K562 (cell line): ENCODE results near the gene CRAMP1. TPM values are rescaled to one million over a fixed set of nuclear protein-coding genes. Genes with fewer than 3 reads are reported as not detected.
A peak's percentile ranks its signal among the peaks of the same experiment; 100 is the strongest.

ENCODE experiments used
- ATAC-seq: fragments of 200-7000 bp; cut with Tn5 transposase; 3 replicates; pipeline ENCODE4 v1.9.1; 2020; ENCODE audit warnings: moderate library complexity
- BruUV-seq: library from RNA; stranded (reverse); fragments of 400-500 nt; replicated peaks from 2 replicates; lab custom pipeline; 2021; lab: Mats Ljungman, UMichigan
- CTCF ChIA-PET: fragments of 300-600 bp; formaldehyde crosslinking; extraction: SDS; loops from one replicate; lab custom pipeline; 2021; ENCODE audit warnings: low intra/inter-chr PET ratio; lab: Yijun Ruan, JAX
- POLR2A ChIA-PET: fragments of 300-600, 350-650 bp; sonication (Branson Sonifier 250); formaldehyde crosslinking; extraction: SDS; loops from one replicate; lab custom pipeline; 2021; ENCODE audit warnings: antibody characterized with exemption, inconsistent platforms; lab: Yijun Ruan, JAX
- DNase-seq, 4 experiments: peaks; one replicate each; pipeline versions ENCODE4 v3.0.0 to v3.0.0-alpha.2; 2011 to 2018; ENCODE audit warnings: low spot score in 3 of 4, mixed read lengths in 3 of 4; ENCODE audit errors: extremely low read depth in 1 of 4
- FAIRE-seq: peaks from 2 replicates; lab custom pipeline; 2011; peaks lifted over from hg19 to GRCh38; lab: Jason Lieb, UNC
- H2AFZ ChIP-seq: 2 replicates; pipeline ENCODE4 v1.6.0; 2011; ENCODE audit warnings: low read depth, low read length, control low read depth, inconsistent platforms
- H3K27ac ChIP-seq: fragments of 200-600 bp; 3 replicates; pipeline ENCODE4 v1.8.0; 2011; ENCODE audit warnings: low read depth, mild to moderate bottlenecking, control low read depth, inconsistent platforms, low read length, moderate library complexity, mixed read lengths; ENCODE audit errors: extremely low read depth
- H3K27me3 ChIP-seq, 2 experiments: fragments of 300-600 bp in 1 of 2; 2 replicates in 1 of 2; 3 replicates in 1 of 2; pipeline versions ENCODE4 v1.6.0 to v1.8.0; 2011; ENCODE audit warnings: inconsistent platforms in 2 of 2, low read length in 2 of 2, mild to moderate bottlenecking in 1 of 2, mixed read lengths in 1 of 2, moderate library complexity in 1 of 2; ENCODE audit not compliant: control insufficient read depth in 2 of 2, insufficient read depth in 2 of 2
- H3K36me3 ChIP-seq: fragments of 300-600 bp; 3 replicates; pipeline ENCODE4 v1.8.0; 2011; ENCODE audit warnings: mild to moderate bottlenecking, low read length, inconsistent platforms; ENCODE audit not compliant: control insufficient read depth, insufficient read depth
- H3K4me1 ChIP-seq, 2 experiments: fragments of 200-600 bp in 1 of 2; replicated peaks in 1 of 2; 2 replicates in 1 of 2; 3 replicates in 1 of 2; pipeline versions ENCODE4 v1.5.1 to v1.8.0; 2011; ENCODE audit warnings: inconsistent platforms in 2 of 2, low read length in 2 of 2, mild to moderate bottlenecking in 1 of 2, mixed read lengths in 1 of 2, moderate library complexity in 1 of 2; ENCODE audit not compliant: control insufficient read depth in 2 of 2, insufficient read depth in 2 of 2
- H3K4me2 ChIP-seq: 2 replicates; pipeline ENCODE4 v1.6.1; 2011; ENCODE audit warnings: low read length, control low read depth, inconsistent platforms, mixed read lengths; ENCODE audit not compliant: insufficient read depth
- H3K4me3 ChIP-seq: fragments of 200-600 bp; sonication (generic), shearing (Covaris generic); 2 replicates; pipeline ENCODE4 v1.5.1; 2016; ENCODE audit warnings: control low read depth, inconsistent platforms
- H3K79me2 ChIP-seq: fragments of 200-600 bp; 3 replicates; pipeline ENCODE4 v1.8.0; 2011; ENCODE audit warnings: low read length, inconsistent platforms; ENCODE audit not compliant: control insufficient read depth, insufficient read depth
- H3K9ac ChIP-seq, 2 experiments: 2 replicates each; pipeline versions ENCODE4 v1.6.0 to v1.6.1; 2011; ENCODE audit warnings: low read depth in 2 of 2, low read length in 2 of 2, control low read depth in 1 of 2, inconsistent platforms in 1 of 2, mild to moderate bottlenecking in 1 of 2, mixed read lengths in 1 of 2; ENCODE audit not compliant: insufficient read depth in 1 of 2
- H3K9me1 ChIP-seq: one replicate; pipeline ENCODE4 v1.6.0; 2011; ENCODE audit warnings: inconsistent platforms, mild to moderate bottlenecking, low read length, moderate library complexity; ENCODE audit not compliant: control insufficient read depth, insufficient read depth
- H3K9me3 ChIP-seq: replicated peaks from 2 replicates; pipeline ENCODE4 v1.5.1; 2011; ENCODE audit warnings: low read depth, low read length, inconsistent platforms; ENCODE audit not compliant: control insufficient read depth, insufficient read depth
- H4K20me1 ChIP-seq: replicated peaks from 2 replicates; pipeline ENCODE4 v1.6.1; 2011; ENCODE audit warnings: low read length, inconsistent platforms, mixed read lengths; ENCODE audit not compliant: control insufficient read depth, insufficient read depth
- CTBP1 ChIP-seq: fragments of 450-650 bp; IDR thresholded peaks from 2 replicates; pipeline ENCODE4 v1.6.1; 2016; ENCODE audit warnings: borderline replicate concordance
- DPF2 ChIP-seq: fragments of 450-650 bp; IDR thresholded peaks from 2 replicates; pipeline ENCODE4 v1.6.1; 2016
- ESRRA ChIP-seq: fragments of 450-650 bp; IDR thresholded peaks from 2 replicates; pipeline ENCODE4 v1.6.1; 2014; ENCODE audit warnings: low read depth, mild to moderate bottlenecking, moderate library complexity, borderline replicate concordance
- ETV5 ChIP-seq: sonication (generic); formaldehyde crosslinking; IDR thresholded peaks from 2 replicates; pipeline ENCODE4 v1.4.0; 2020; ENCODE audit warnings: low read depth, mild to moderate bottlenecking, missing genetic modification reagents
- HDAC2 ChIP-seq: fragments of 450-650 bp; IDR thresholded peaks from 2 replicates; pipeline ENCODE4 v1.6.1; 2016; ENCODE audit warnings: mild to moderate bottlenecking
- KDM4B ChIP-seq, 2 experiments: fragments of 450-650 bp in 1 of 2; sonication (generic) in 1 of 2; IDR thresholded peaks; 2 replicates each; pipeline ENCODE4 v1.6.1; 2016 to 2017; ENCODE audit warnings: borderline replicate concordance in 2 of 2, antibody characterized with exemption in 1 of 2, low read depth in 1 of 2, mild to moderate bottlenecking in 1 of 2
- KLF1 ChIP-seq: fragments of 450-650 bp; IDR thresholded peaks from 2 replicates; pipeline ENCODE4 v1.6.1; 2016; ENCODE audit warnings: missing genetic modification characterization, missing compliant biosample characterization
- MTA3 ChIP-seq: fragments of 450-650 bp; formaldehyde crosslinking; IDR thresholded peaks from 2 replicates; pipeline ENCODE4 v1.6.1; 2017; ENCODE audit warnings: mild to moderate bottlenecking, borderline replicate concordance
- MTF1 ChIP-seq: fragments of 250-450 bp; sonication (Bioruptor Pico); IDR thresholded peaks from 2 replicates; pipeline ENCODE4 v1.9.0; 2021; ENCODE audit warnings: moderate library complexity, mild to moderate bottlenecking, inconsistent platforms, borderline replicate concordance
- RBFOX2 ChIP-seq: fragments of 200-400 bp; formaldehyde crosslinking; IDR thresholded peaks from 2 replicates; pipeline ENCODE4 v1.6.1; 2017; ENCODE audit warnings: low read depth, mild to moderate bottlenecking, low read length, moderate library complexity
- SAFB ChIP-seq: fragments of 200-400 bp; formaldehyde crosslinking; IDR thresholded peaks from 2 replicates; pipeline ENCODE4 v1.6.1; 2017; ENCODE audit warnings: low read depth, low read length, borderline replicate concordance
- SIN3A ChIP-seq, 2 experiments: fragments of 150-350 bp in 1 of 2; IDR thresholded peaks; 2 replicates each; pipeline ENCODE4 v1.6.1; 2011 to 2016; ENCODE audit warnings: borderline replicate concordance in 2 of 2, low read depth in 2 of 2, low read length in 2 of 2, mild to moderate bottlenecking in 2 of 2, moderate library complexity in 2 of 2; ENCODE audit not compliant: control insufficient read depth in 1 of 2
- TBL1XR1 ChIP-seq, 2 experiments: IDR thresholded peaks; 2 replicates each; pipeline ENCODE4 v1.6.1; 2012; ENCODE audit warnings: improper control_type of control experiment in 2 of 2, low read length in 2 of 2, mild to moderate bottlenecking in 1 of 2
- ZNF23 ChIP-seq: fragments of 250-450 bp; sonication (Bioruptor Pico); IDR thresholded peaks from 2 replicates; pipeline ENCODE4 v1.4.0; 2020; ENCODE audit warnings: mild to moderate bottlenecking
- ZNF57 ChIP-seq: fragments of 450-650 bp; formaldehyde crosslinking; IDR thresholded peaks from 2 replicates; pipeline ENCODE4 v1.4.0; 2020; ENCODE audit warnings: mild to moderate bottlenecking, moderate library complexity
- WGBS: fragments of 100-300 bp; shearing (Covaris generic); methylation state at CpG from one replicate; pipeline ENCODE4 v1.1.6; 2016; ENCODE audit warnings: low coverage, mixed read lengths; ENCODE audit not compliant: insufficient coverage; ENCODE audit errors: missing lambda C conversion rate; 5-methylcytosine and 5-hydroxymethylcytosine counted together
- in situ Hi-C: fragments of 300-500 bp; cut with MboI; formaldehyde crosslinking; loops from 4 replicates; pipeline ENCODE4 v1.15.0; 2018; ENCODE audit warnings: inconsistent platforms, mixed read lengths
- intact Hi-C: fragments of 100-400 bp; cut with micrococcal nuclease; formaldehyde crosslinking; loops from 2 replicates; pipeline ENCODE4 v1.14.2; 2022
- polyA plus RNA-seq, 8 experiments: library from polyadenylated mRNA; depleted of rRNA in 4 of 8; stranded (reverse) in 5 of 8; unstranded in 3 of 8; fragments of >200 nt; fragmentation: Nextera tagmentation in 2 of 8; fragmentation: Illumina TruSeq in 1 of 8; extraction: Ambion mirVana in 2 of 8; extraction: Trizol in 1 of 8; gene quantifications; 2 replicates each; pipeline versions ENCODE4 v1.2.1 to v1.2.3, GENCODE V29; 2011 to 2014; ENCODE audit warnings: inconsistent platforms in 1 of 8, missing spikeins in 1 of 8
- total RNA-seq, 7 experiments: library from RNA; depleted of rRNA in 6 of 7; stranded (reverse); fragments of >200 nt in 6 of 7; fragmentation: Illumina TruSeq in 2 of 7; extraction: Trizol in 2 of 7; gene quantifications; 2 replicates each; pipeline versions ENCODE4 v1.2.1 to v1.2.3, GENCODE V29; 2011 to 2021; ENCODE audit warnings: low replicate concordance in 1 of 7
- TF ChIP-seq, protein P1 (sequence below): fragments of 250-450 bp; sonication (Bioruptor Pico); IDR thresholded peaks from 2 replicates; pipeline ENCODE4 v1.5.0; 2020; ENCODE audit warnings: mild to moderate bottlenecking, borderline replicate concordance
- TF ChIP-seq, protein P2 (sequence below): fragments of 450-650 bp; IDR thresholded peaks from 2 replicates; pipeline ENCODE4 v1.6.1; 2016

The CRAMP1 gene
- total and polyA plus RNA-seq, 9 of the 15 experiments (the other 6 are each of a cell fraction or from before 2014, with no cell fraction given), result 0.52 to 20.8 (median 7.5) TPM

DNA sequence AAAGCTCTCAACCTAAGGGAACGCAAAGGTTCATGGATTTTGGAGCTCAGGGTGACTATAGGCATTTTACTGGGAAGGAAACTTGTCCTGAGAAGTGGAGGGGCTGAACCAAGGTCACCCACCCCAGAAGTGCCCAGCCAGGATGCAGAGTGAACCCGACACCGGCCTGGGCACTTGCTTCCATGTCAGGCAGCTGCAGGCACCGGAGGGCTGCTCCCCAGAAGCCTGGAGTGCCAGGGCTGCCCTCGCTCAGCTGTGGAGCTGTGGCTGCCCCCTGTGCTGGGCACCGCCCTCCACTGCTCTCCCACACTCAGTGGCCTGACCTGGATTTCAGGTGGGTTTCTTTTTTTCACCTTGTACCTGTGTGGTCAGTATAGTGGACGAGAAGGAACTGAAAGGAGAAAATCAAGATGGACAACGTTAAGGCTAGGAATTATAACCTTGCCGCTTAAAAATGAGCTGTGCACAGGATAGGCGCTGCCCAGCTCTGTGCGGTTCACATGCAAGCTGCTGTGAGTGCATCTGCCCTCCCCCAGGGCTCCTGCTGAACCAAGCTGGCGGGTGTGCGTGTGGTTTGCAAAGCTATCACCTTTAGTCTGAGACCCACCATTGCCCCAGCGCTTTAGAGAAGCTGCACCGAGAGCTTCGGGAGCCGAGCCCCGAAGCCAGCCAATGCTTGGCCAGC lies 96.1 kb downstream of the CRAMP1 start (continued):
- TF ChIP-seq MTF1 (CRISPR knock-in tag) (no peak), ZNF23 (CRISPR knock-in tag) (no peak), CTBP1 (no peak), RBFOX2 (peak; percentile 39), ETV5 (CRISPR knock-in tag) (no peak)

DNA sequence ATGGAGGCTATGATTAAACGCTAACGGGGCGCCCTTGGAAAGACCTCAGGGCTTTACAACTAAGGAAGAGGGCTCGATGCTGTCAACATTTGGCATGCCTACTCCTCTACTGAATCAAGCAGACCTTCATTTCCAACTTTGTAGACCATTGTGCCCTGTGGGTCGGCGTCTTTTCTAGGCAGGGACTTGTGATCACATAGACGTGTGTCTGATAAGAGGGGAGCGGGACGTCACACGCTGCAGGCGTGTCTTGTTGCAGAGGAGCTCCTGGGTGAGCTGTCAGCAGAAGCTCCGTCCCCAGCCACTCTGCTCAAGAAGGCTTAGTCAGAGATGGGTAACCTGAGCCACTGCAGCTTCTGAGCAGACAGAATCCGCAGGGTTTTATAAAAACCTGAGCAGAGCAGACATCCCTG lies 96.6 kb downstream of the CRAMP1 start:
- FAIRE-seq (peak; percentile 89), DNase-seq (peak; percentile 49 to 92 (median 65)), ATAC-seq (peak; percentile 73)
- Histone ChIP-seq H3K9me3 (no peaks in the 10 kb centered on the region), H3K4me2 (peak overlapping the region; percentile 86), H3K9me1 (peaks cover 4% of the 10 kb centered on the region), H3K4me3 (peak overlapping the region; percentile 74; the same call in 1 of the 2 replicates), H3K9ac (peak overlapping the region; percentile 63 to 71; a peak in 3 of 4 replicates), H3K4me1 (peaks cover 28 to 51% of the 10 kb centered on the region in 2 experiments), H3K36me3 (peaks cover 4% of the 10 kb centered on the region; the same call in 1 of the 3 replicates), H3K27me3 (no peaks in the 10 kb centered on the region), H3K27ac (peak overlapping the region; percentile 41; the same call in 2 of the 3 replicates), H3K79me2 (peaks cover 68% of the 10 kb centered on the region), H2AFZ (peak overlapping the region; percentile 29), H4K20me1 (peaks cover 25% of the 10 kb centered on the region)
- CTCF ChIA-PET, result no interaction called here
- no TSS peak for BruUV-seq
- in situ Hi-C loops, result no loop called here
- 2% methylated on average over 13 of the region's 13 CpGs for WGBS
- POLR2A ChIA-PET, result interaction anchor here (0.6 to 4.1 kb wide), 10 partner anchors 11 to 305 kb away, joined by 3 to 21 read pairs (median 4); partner anchors contain the start of genes JPT2, NUBP2, SPSB3 and UQCC4
- intact Hi-C loops, result no loop called here
- TF ChIP-seq TBL1XR1 (IDR thresholded peaks at IDR 0.05; ENCODE audit: low read length in 2 of 2), result no peak
- peak in 1 of 2 experiments; percentile 21; a peak in 1 of 4 replicates for TF ChIP-seq SIN3A (IDR thresholded peaks at IDR 0.05; ENCODE audit: borderline replicate concordance in 2 of 2, control insufficient read depth in 1 of 2, low read depth in 2 of 2, low read length in 2 of 2)
- TF ChIP-seq KDM4B (IDR thresholded peaks at IDR 0.05; ENCODE audit: borderline replicate concordance in 2 of 2, low read depth in 1 of 2), result no peak
- no peak for TF ChIP-seq ESRRA
- peak; percentile 64 for TF ChIP-seq DPF2
- peak; percentile 37; the same call in 1 of the 2 replicates for TF ChIP-seq HDAC2
- TF ChIP-seq, protein P1, sequence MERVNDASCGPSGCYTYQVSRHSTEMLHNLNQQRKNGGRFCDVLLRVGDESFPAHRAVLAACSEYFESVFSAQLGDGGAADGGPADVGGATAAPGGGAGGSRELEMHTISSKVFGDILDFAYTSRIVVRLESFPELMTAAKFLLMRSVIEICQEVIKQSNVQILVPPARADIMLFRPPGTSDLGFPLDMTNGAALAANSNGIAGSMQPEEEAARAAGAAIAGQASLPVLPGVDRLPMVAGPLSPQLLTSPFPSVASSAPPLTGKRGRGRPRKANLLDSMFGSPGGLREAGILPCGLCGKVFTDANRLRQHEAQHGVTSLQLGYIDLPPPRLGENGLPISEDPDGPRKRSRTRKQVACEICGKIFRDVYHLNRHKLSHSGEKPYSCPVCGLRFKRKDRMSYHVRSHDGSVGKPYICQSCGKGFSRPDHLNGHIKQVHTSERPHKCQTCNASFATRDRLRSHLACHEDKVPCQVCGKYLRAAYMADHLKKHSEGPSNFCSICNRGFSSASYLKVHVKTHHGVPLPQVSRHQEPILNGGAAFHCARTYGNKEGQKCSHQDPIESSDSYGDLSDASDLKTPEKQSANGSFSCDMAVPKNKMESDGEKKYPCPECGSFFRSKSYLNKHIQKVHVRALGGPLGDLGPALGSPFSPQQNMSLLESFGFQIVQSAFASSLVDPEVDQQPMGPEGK (CRISPR knock-in tag), result no peak
- TF ChIP-seq ZNF57 (CRISPR knock-in tag), result no peak
- TF ChIP-seq SAFB, result no peak
- TF ChIP-seq KLF1, result no peak
- peak; percentile 55; the same call in 1 of the 2 replicates for TF ChIP-seq MTA3
- TF ChIP-seq, protein P2, sequence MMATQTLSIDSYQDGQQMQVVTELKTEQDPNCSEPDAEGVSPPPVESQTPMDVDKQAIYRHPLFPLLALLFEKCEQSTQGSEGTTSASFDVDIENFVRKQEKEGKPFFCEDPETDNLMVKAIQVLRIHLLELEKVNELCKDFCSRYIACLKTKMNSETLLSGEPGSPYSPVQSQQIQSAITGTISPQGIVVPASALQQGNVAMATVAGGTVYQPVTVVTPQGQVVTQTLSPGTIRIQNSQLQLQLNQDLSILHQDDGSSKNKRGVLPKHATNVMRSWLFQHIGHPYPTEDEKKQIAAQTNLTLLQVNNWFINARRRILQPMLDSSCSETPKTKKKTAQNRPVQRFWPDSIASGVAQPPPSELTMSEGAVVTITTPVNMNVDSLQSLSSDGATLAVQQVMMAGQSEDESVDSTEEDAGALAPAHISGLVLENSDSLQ, result peak; percentile 87
